Nephron (organoid): ENCODE measurements around the gene C1orf159.
A peak's percentile ranks its signal among the peaks of the same experiment; 100 is the strongest.

Experiments used
- H3K27ac Mint-ChIP-seq, 3 experiments: 2 replicates each; pipeline ENCODE4 v1.8.0; 2020; ENCODE audit warnings: mixed read lengths in 3 of 3, mild to moderate bottlenecking in 2 of 3, moderate library complexity in 1 of 3
- H3K27me3 Mint-ChIP-seq: 2 replicates; pipeline ENCODE4 v1.8.0; 2021; ENCODE audit warnings: low read depth, mild to moderate bottlenecking, moderate library complexity, mixed read lengths
- H3K36me3 Mint-ChIP-seq: 2 replicates; pipeline ENCODE4 v1.8.0; 2020; ENCODE audit warnings: low read depth, mixed read lengths
- H3K4me1 Mint-ChIP-seq: 2 replicates; pipeline ENCODE4 v1.8.0; 2020; ENCODE audit warnings: mixed read lengths
- H3K4me3 Mint-ChIP-seq, 3 experiments: 2 replicates each; pipeline ENCODE4 v1.8.0; 2020; ENCODE audit warnings: mild to moderate bottlenecking in 3 of 3, mixed read lengths in 3 of 3, moderate library complexity in 2 of 3
- H3K9me3 Mint-ChIP-seq: 2 replicates; pipeline ENCODE4 v1.8.0; 2020; ENCODE audit warnings: mixed read lengths
- CTCF ChIP-seq, 3 experiments: fragments of 200-600 bp; sonication (generic); IDR thresholded peaks; one replicate each; pipeline ENCODE4 v1.5.0; 2021; ENCODE audit warnings: antibody characterized with exemption in 3 of 3; ENCODE audit not compliant: unreplicated experiment in 3 of 3

C1orf159 gene

DNA sequence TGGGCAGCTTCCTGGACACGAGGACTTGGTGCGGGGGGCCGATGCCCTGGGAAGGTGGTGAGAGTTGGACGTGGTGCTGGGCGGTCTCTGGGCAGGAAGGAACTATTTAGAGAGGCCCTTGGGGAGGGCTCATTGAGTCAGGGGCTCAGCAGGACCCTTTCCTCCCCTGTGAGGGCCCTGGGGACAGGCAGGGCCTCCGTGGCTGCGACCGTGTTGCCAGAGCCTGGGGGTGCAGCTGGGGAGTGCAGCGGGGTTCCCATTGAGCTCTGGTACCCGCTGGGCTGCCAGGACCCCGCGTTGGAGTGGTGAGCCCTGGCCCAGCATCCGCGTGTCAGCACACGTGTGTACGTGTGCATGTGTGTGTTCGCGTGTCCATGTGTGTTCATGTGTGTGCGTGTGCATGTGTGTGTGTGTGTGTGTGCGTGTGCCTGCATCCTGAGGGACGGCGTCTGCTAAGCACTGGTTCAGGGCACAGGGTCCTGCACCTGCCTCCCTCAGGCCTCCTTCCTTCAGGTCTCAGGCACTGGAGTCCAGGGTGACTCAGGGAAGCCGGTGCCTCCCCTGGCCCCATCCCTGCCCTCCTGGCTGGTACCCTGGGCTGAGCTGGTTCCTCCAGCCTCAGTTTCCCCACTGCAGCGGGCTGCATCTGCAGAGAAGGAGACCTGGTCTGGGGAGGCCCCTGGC lies 52.5 kb downstream of the C1orf159 start:
- H3K27ac Mint-ChIP-seq: no peak overlapping the region
- no peaks in the 10 kb centered on the region for H3K9me3 Mint-ChIP-seq
- TF ChIP-seq CTCF (IDR thresholded peaks at IDR 0.05; ENCODE audit: unreplicated experiment in 3 of 3): no peak
- peaks cover 6% of the 10 kb centered on the region for H3K4me1 Mint-ChIP-seq
- H3K4me3 Mint-ChIP-seq: no peak overlapping the region
- no peaks in the 10 kb centered on the region for H3K36me3 Mint-ChIP-seq
- peaks cover 71% of the 10 kb centered on the region for H3K27me3 Mint-ChIP-seq

DNA sequence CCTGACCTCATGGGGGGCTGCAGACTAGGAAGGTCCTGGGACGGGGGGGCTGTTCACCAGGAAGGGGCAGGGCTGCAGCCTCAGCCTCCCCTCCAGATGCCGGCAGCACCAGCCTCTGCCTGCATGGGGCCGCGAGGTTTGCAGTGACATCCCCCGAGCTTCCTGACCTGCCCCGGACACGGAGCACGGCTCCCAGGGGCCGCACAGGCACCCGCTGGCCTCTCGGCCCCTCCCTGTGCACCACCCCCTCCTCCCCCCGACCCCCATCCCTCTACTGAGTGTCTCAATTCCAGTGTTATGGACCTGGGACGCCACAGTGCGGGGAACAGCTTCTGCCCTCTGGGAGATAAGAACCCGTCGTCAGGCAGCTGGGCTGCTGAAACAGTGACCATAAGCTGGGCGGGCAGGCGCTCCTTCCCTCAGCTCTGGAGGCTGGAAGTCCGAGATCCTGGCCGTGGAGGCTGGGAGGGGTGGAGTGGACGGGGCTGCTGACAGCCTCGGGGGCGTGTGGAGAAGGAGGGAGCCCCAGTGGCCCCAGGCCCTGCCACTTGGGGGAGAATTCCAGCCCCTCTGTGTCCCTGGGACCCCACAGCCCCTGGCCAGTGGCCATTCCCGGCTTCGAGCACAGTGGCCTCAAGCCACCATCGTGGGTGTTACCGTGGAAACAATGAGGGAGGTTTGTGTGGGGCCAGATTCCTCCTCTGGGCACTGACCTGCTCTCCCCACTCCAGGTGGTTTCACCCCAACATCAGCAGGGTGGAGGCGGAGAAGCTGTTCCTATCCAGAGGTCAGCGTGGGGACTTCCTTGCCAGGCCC lies 53.3 kb downstream of the C1orf159 start:
- Mint-ChIP-seq H3K4me1 (peaks cover 6% of the 10 kb centered on the region), H3K27me3 (peaks cover 74% of the 10 kb centered on the region), H3K36me3 (no peaks in the 10 kb centered on the region), H3K4me3 (no peak overlapping the region), H3K9me3 (no peaks in the 10 kb centered on the region), H3K27ac (no peak overlapping the region)
- no peak for TF ChIP-seq CTCF (IDR thresholded peaks at IDR 0.05; ENCODE audit: unreplicated experiment in 3 of 3)

GRCh38 chr1:1061682-1062345 lies 54.1 kb downstream of the C1orf159 start:
- H3K4me1 Mint-ChIP-seq: peaks cover 6% of the 10 kb centered on the region
- H3K27me3 Mint-ChIP-seq: peaks cover 79% of the 10 kb centered on the region
- TF ChIP-seq CTCF (IDR thresholded peaks at IDR 0.05; ENCODE audit: unreplicated experiment in 3 of 3): no peak
- H3K27ac Mint-ChIP-seq: no peak overlapping the region
- H3K4me3 Mint-ChIP-seq: no peak overlapping the region
- no peaks in the 10 kb centered on the region for H3K9me3 Mint-ChIP-seq
- H3K36me3 Mint-ChIP-seq: no peaks in the 10 kb centered on the region

GRCh38 chr1:1060281-1061000 lies 55.4 kb downstream of the C1orf159 start:
- H3K27ac Mint-ChIP-seq: no peak overlapping the region
- peaks cover 8% of the 10 kb centered on the region for H3K36me3 Mint-ChIP-seq
- peak overlapping the region; percentile 15 to 46 (median 23) for H3K4me3 Mint-ChIP-seq
- H3K9me3 Mint-ChIP-seq: no peaks in the 10 kb centered on the region
- peaks cover 74% of the 10 kb centered on the region for H3K27me3 Mint-ChIP-seq
- no peak for TF ChIP-seq CTCF (IDR thresholded peaks at IDR 0.05; ENCODE audit: unreplicated experiment in 3 of 3)
- H3K4me1 Mint-ChIP-seq: peaks cover 2% of the 10 kb centered on the region

DNA sequence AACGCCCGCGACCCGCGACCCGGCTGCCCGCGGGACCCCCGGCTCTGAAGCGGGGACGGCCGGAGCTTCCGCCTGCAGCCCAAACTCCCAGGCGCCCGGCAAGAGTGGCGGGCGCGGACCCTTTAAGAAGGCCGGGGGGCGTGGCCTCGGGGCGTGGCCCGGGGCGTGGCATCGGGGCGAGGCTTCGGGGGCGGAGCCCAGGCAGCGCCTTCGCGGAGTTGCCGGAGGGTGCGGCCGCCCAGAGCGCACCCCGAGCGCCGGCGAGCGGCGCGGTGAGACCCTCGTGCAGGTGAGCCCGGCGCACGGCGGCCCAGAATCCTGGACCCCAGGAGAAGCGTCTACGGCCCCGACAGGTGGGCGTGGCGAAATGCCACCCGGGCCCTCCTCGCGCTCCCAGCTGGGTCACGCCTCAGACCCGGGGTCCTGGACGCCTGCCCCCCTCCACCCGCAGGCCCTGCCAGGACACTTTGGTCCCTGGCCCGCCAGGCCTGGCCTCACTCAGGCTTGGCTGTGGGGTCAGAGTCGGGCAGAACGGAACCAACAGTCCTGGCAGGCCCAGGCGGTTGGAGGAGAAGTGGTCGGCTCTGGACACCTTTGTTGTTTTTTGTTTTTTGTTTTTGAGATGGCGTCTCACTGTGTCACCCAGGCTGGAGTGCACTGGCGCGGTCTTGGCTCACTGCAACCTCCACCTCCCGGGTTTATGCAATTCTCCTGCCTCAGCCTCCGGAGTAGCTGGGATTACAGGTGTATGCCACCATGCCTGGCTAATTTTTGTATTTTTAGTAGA lies 56.2 kb downstream of the C1orf159 start:
- no peak for TF ChIP-seq CTCF (IDR thresholded peaks at IDR 0.05; ENCODE audit: unreplicated experiment in 3 of 3)
- no peaks in the 10 kb centered on the region for H3K4me1 Mint-ChIP-seq
- H3K36me3 Mint-ChIP-seq: peaks cover 9% of the 10 kb centered on the region
- peak overlapping the region; percentile 15 to 46 (median 23) for H3K4me3 Mint-ChIP-seq
- H3K27ac Mint-ChIP-seq: no peak overlapping the region
- peaks cover 71% of the 10 kb centered on the region for H3K27me3 Mint-ChIP-seq
- no peaks in the 10 kb centered on the region for H3K9me3 Mint-ChIP-seq
